ENCODE results near the gene NHERF2.
A peak's percentile ranks its signal among the peaks of the same experiment; 100 is the strongest.

NHERF2 gene

GRCh38 chr16:2016407-2016922 is 10.2 kb upstream of the NHERF2 start:
- DNase-seq (ENCODE audit: low read depth) = no peak

GRCh38 chr16:2019518-2019920 is 7.2 kb upstream of the NHERF2 start, which contains the start of gene NPW:
Gene NPW (plus strand): TSS chr16:2019785.
- H3K4me3 ChIP-seq (ENCODE audit: low read length) = peak within 1 kb of the TSS; percentile 20
- no peak for DNase-seq (ENCODE audit: low read depth)
- TF ChIP-seq CTCF (conservative IDR thresholded peaks at IDR 0.05; ENCODE audit: low read depth, low read length) = no peak

More at GRCh38 chr16:2016407-2016922, 10.2 kb upstream of the NHERF2 start:
- TF ChIP-seq CTCF (conservative IDR thresholded peaks at IDR 0.05; ENCODE audit: low read depth, low read length) = peak; percentile 59
- H3K4me3 ChIP-seq (ENCODE audit: low read length) = no peak overlapping the region

GRCh38 chr16:2019921-2020831 is 6.5 kb upstream of the NHERF2 start:
- TF ChIP-seq CTCF (conservative IDR thresholded peaks at IDR 0.05; ENCODE audit: low read depth, low read length) = no peak
- H3K4me3 ChIP-seq (ENCODE audit: low read length) = peak overlapping the region; percentile 20
- no peak for DNase-seq (ENCODE audit: low read depth)

- no peak for TF ChIP-seq CTCF (conservative IDR thresholded peaks at IDR 0.05; ENCODE audit: low read depth, low read length)
- no peak for DNase-seq (ENCODE audit: low read depth)
- H3K4me3 ChIP-seq (ENCODE audit: low read length) = peak overlapping the region; percentile 32
Measured at GRCh38 chr16:2022723-2023091, 4.0 kb upstream of the NHERF2 start.

- peak; percentile 91 for TF ChIP-seq CTCF (conservative IDR thresholded peaks at IDR 0.05; ENCODE audit: low read depth, low read length)
- DNase-seq (ENCODE audit: low read depth) = no peak
- peak overlapping the region; percentile 32 for H3K4me3 ChIP-seq (ENCODE audit: low read length)
Measured at GRCh38 chr16:2023092-2024031, 3.3 kb upstream of the NHERF2 start.

- H3K4me3 ChIP-seq (ENCODE audit: low read length) = no peak overlapping the region
- no peak for TF ChIP-seq CTCF (conservative IDR thresholded peaks at IDR 0.05; ENCODE audit: low read depth, low read length)
- no peak for DNase-seq (ENCODE audit: low read depth)
Measured at GRCh38 chr16:2024032-2024420, 2.7 kb upstream of the NHERF2 start.
